Suppressor macrophage treated with lipopolysaccharide for 1 hour (primary cell): ENCODE measurements around the gene DEXI.
"Not testable (repeated sequence)": the region's sequence is repeated elsewhere in the genome, so short reads cannot be mapped to it uniquely, and the experiment has no call there.

ENCODE experiments used
- DNase-seq, 3 donors: peaks; one replicate each; pipeline ENCODE4 v3.0.0-alpha.2; 2020 to 2022

The DEXI gene

GRCh38 chr16:10940501-10941079 lies 1.7 kb downstream of the DEXI start:
- DNase-seq = peak in 2 of 3 donors; percentile 31 to 33

GRCh38 chr16:10939649-10940234 lies 2.5 kb downstream of the DEXI start:
- DNase-seq = no peak

- DNase-seq = no peak
These were observed 3.2 kb downstream of the DEXI start for GRCh38 chr16:10938796-10939648.

- DNase-seq = peak; percentile 43 to 59 (median 54)
These were observed 3.9 kb downstream of the DEXI start for GRCh38 chr16:10938321-10938720.

GRCh38 chr16:10937068-10937859 lies 5.0 kb downstream of the DEXI start:
- DNase-seq = peak in 1 of 3 donors; percentile 16

GRCh38 chr16:10936272-10936984 lies 5.8 kb downstream of the DEXI start:
- DNase-seq = peak in 1 of 3 donors; percentile 20

GRCh38 chr16:10935226-10935915 lies 6.9 kb downstream of the DEXI start:
- no peak for DNase-seq

GRCh38 chr16:10934325-10935107 lies 7.8 kb downstream of the DEXI start:
- no peak for DNase-seq

- no peak for DNase-seq
These were observed 8.4 kb downstream of the DEXI start for GRCh38 chr16:10933865-10934264.

- DNase-seq = no peak
These were observed 9.1 kb downstream of the DEXI start for GRCh38 chr16:10932959-10933710.

- DNase-seq = no peak
These were observed 10.2 kb downstream of the DEXI start for GRCh38 chr16:10931977-10932632.

GRCh38 chr16:10931134-10931533 lies 11.1 kb downstream of the DEXI start:
- DNase-seq = no peak

- no peak for DNase-seq
These were observed 11.5 kb downstream of the DEXI start for GRCh38 chr16:10930755-10931093.

GRCh38 chr16:10929853-10930754 lies 12.2 kb downstream of the DEXI start:
- no peak for DNase-seq

GRCh38 chr16:10929097-10929496 lies 13.2 kb downstream of the DEXI start:
- DNase-seq = not testable (repeated sequence)

- DNase-seq = no peak
These were observed 14.7 kb downstream of the DEXI start for GRCh38 chr16:10927497-10928112.

GRCh38 chr16:10926867-10927266 lies 15.4 kb downstream of the DEXI start:
- no peak for DNase-seq

GRCh38 chr16:10926094-10926493 lies 16.2 kb downstream of the DEXI start:
- no peak for DNase-seq
